IMR-90 (cell line): ENCODE results near the gene SNTA1. TPM values are rescaled to one million over a fixed set of nuclear protein-coding genes. Genes with fewer than 3 reads are reported as not detected.

Experiments used
- ATAC-seq: fragments of 200-7000 bp; cut with Tn5 transposase; 2 replicates; pipeline ENCODE4 v1.9.1; 2020; ENCODE audit warnings: low read depth, mild to moderate bottlenecking, moderate library complexity
- BruUV-seq: library from RNA; stranded (reverse); fragments of 400-500 nt; replicated peaks from 2 replicates; lab custom pipeline; 2021; lab: Mats Ljungman, UMichigan
- CTCF ChIA-PET: fragments of 300-600 bp; formaldehyde crosslinking; extraction: SDS; loops from one replicate; lab custom pipeline; 2021; ENCODE audit warnings: antibody characterized with exemption; lab: Yijun Ruan, JAX
- POLR2A ChIA-PET: fragments of 300-600 bp; sonication (Branson Sonifier 250); formaldehyde crosslinking; loops from one replicate; lab custom pipeline; 2022; ENCODE audit warnings: antibody characterized with exemption; ENCODE audit not compliant: unreplicated experiment; lab: Charles Lee
- DNase-seq: peaks from one replicate; pipeline ENCODE4 v3.0.0; 2013
- H2AFZ ChIP-seq: replicated peaks from 2 replicates; pipeline ENCODE3; 2013; ENCODE audit warnings: low read length, mild to moderate bottlenecking; ENCODE audit not compliant: poor library complexity
- H2AK5ac ChIP-seq: 2 replicates; pipeline ENCODE4 v1.6.1; 2013; ENCODE audit warnings: low read depth, low read length, inconsistent platforms
- H2AK9ac ChIP-seq: replicated peaks from 2 replicates; pipeline ENCODE3; 2013; ENCODE audit warnings: mild to moderate bottlenecking, low read depth, low read length, moderate library complexity; ENCODE audit not compliant: poor library complexity
- H2BK120ac ChIP-seq: 2 replicates; pipeline ENCODE4 v1.6.1; 2013; ENCODE audit warnings: low read depth, low read length, inconsistent platforms
- H2BK15ac ChIP-seq: 3 replicates; pipeline ENCODE4 v1.6.1; 2013; ENCODE audit warnings: low read depth, low read length, inconsistent platforms
- H2BK20ac ChIP-seq: 2 replicates; pipeline ENCODE4 v1.6.1; 2013; ENCODE audit warnings: low read depth, mild to moderate bottlenecking, inconsistent platforms, low read length, moderate library complexity
- H2BK5ac ChIP-seq: 2 replicates; pipeline ENCODE4 v1.6.1; 2013; ENCODE audit warnings: mild to moderate bottlenecking, low read depth, low read length, inconsistent platforms; ENCODE audit not compliant: poor library complexity, severe bottlenecking
- H3K14ac ChIP-seq: replicated peaks from 2 replicates; pipeline ENCODE4 v1.6.1; 2013; ENCODE audit warnings: low read depth, low read length, inconsistent platforms
- H3K18ac ChIP-seq: 2 replicates; pipeline ENCODE4 v1.6.1; 2013; ENCODE audit warnings: low read depth, low read length, control low read depth
- H3K23ac ChIP-seq: 2 replicates; pipeline ENCODE4 v1.6.1; 2013; ENCODE audit warnings: low read depth, low read length, inconsistent platforms
- H3K27ac ChIP-seq: 2 replicates; pipeline ENCODE4 v1.5.1; 2013; ENCODE audit warnings: mild to moderate bottlenecking, control low read depth, low read length; ENCODE audit not compliant: insufficient read depth
- H3K27me3 ChIP-seq: 2 replicates; pipeline ENCODE4 v1.6.1; 2013; ENCODE audit warnings: low read length; ENCODE audit not compliant: control insufficient read depth, insufficient read depth
- H3K36me3 ChIP-seq: 2 replicates; pipeline ENCODE4 v1.6.1; 2013; ENCODE audit warnings: low read length, mixed read lengths; ENCODE audit not compliant: control insufficient read depth, insufficient read depth
- H3K4ac ChIP-seq: 2 replicates; pipeline ENCODE4 v1.6.1; 2013; ENCODE audit warnings: low read depth, low read length, inconsistent platforms
- H3K4me1 ChIP-seq: 2 replicates; pipeline ENCODE4 v1.6.1; 2013; ENCODE audit warnings: low read length, mixed read lengths; ENCODE audit not compliant: control insufficient read depth, insufficient read depth
- H3K4me2 ChIP-seq: 2 replicates; pipeline ENCODE4 v1.6.1; 2013; ENCODE audit warnings: low read depth, mild to moderate bottlenecking, control low read depth, low read length, moderate library complexity
- H3K4me3 ChIP-seq: 2 replicates; pipeline ENCODE4 v1.5.1; 2013; ENCODE audit warnings: low read depth, mild to moderate bottlenecking, control low read depth, low read length, moderate library complexity; ENCODE audit not compliant: insufficient read depth
- H3K56ac ChIP-seq: 2 replicates; pipeline ENCODE4 v1.6.1; 2013; ENCODE audit warnings: low read length, inconsistent platforms; ENCODE audit not compliant: insufficient read depth; ENCODE audit errors: extremely low read depth
- H3K79me1 ChIP-seq, 2 experiments: 2 replicates each; pipeline ENCODE4 v1.6.1; 2013; ENCODE audit warnings: low read length in 2 of 2, inconsistent platforms in 1 of 2, low read depth in 1 of 2
- H3K9ac ChIP-seq: 2 replicates; pipeline ENCODE4 v1.6.1; 2013; ENCODE audit warnings: low read depth, low read length, control low read depth
- H3K9me1 ChIP-seq: 2 replicates; pipeline ENCODE4 v1.6.1; 2013; ENCODE audit warnings: low read length, inconsistent platforms; ENCODE audit not compliant: insufficient read depth
- H3K9me3 ChIP-seq: 2 replicates; pipeline ENCODE4 v1.6.1; 2013; ENCODE audit warnings: low read length; ENCODE audit not compliant: control insufficient read depth, insufficient read depth
- H4K20me1 ChIP-seq: 2 replicates; pipeline ENCODE4 v1.6.1; 2013; ENCODE audit warnings: low read length, inconsistent platforms; ENCODE audit not compliant: insufficient read depth
- H4K5ac ChIP-seq: 2 replicates; pipeline ENCODE4 v1.6.1; 2013; ENCODE audit warnings: mild to moderate bottlenecking, low read depth, low read length, control low read depth
- H4K8ac ChIP-seq, 2 experiments: 2 replicates each; pipeline ENCODE4 v1.6.1; 2013; ENCODE audit warnings: low read depth in 2 of 2, low read length in 2 of 2, control low read depth in 1 of 2, inconsistent platforms in 1 of 2
- H4K91ac ChIP-seq: 2 replicates; pipeline ENCODE4 v1.6.1; 2013; ENCODE audit warnings: low read depth, low read length, inconsistent platforms; ENCODE audit not compliant: insufficient read depth
- BHLHE40 ChIP-seq: fragments of 150-350 bp; IDR thresholded peaks from 2 replicates; pipeline ENCODE4 v1.6.1; 2016; ENCODE audit warnings: mild to moderate bottlenecking, low read depth, low read length
- CEBPB ChIP-seq: IDR thresholded peaks from 2 replicates; pipeline ENCODE4 v1.6.1; 2012; ENCODE audit warnings: low read depth, low read length, improper control_type of control experiment
- ELK1 ChIP-seq: fragments of 150-350 bp; IDR thresholded peaks from 2 replicates; pipeline ENCODE4 v1.6.1; 2016; ENCODE audit warnings: low read depth, mild to moderate bottlenecking, low read length, moderate library complexity, borderline replicate concordance
- FOS ChIP-seq: fragments of 150-350 bp; IDR thresholded peaks from 2 replicates; pipeline ENCODE4 v1.6.1; 2016; ENCODE audit warnings: low read depth, low read length
- MAZ ChIP-seq: IDR thresholded peaks from 2 replicates; pipeline ENCODE4 v1.6.1; 2012; ENCODE audit warnings: low read depth, mild to moderate bottlenecking, low read length, improper control_type of control experiment, moderate library complexity, borderline replicate concordance
- MXI1 ChIP-seq: IDR thresholded peaks from 2 replicates; pipeline ENCODE4 v1.6.1; 2012; ENCODE audit warnings: low read depth, mild to moderate bottlenecking, low read length, moderate library complexity, borderline replicate concordance
- NFE2L2 ChIP-seq: fragments of 150-350 bp; IDR thresholded peaks from 2 replicates; pipeline ENCODE4 v1.6.1; 2016; ENCODE audit warnings: low read depth, mild to moderate bottlenecking, low read length
- RAD21 ChIP-seq: IDR thresholded peaks from 2 replicates; pipeline ENCODE4 v1.6.1; 2012; ENCODE audit warnings: low read length, improper control_type of control experiment
- SMC3 ChIP-seq: fragments of 150-350 bp; IDR thresholded peaks from 2 replicates; pipeline ENCODE4 v1.6.1; 2016; ENCODE audit warnings: low read depth, mild to moderate bottlenecking, antibody characterized with exemption, low read length, moderate library complexity
- USF2 ChIP-seq: fragments of 150-350 bp; IDR thresholded peaks from 2 replicates; pipeline ENCODE4 v1.6.1; 2017; ENCODE audit warnings: mild to moderate bottlenecking, antibody characterized with exemption, low read length, low read depth
- WGBS, 2 experiments: methylation state at CpG; one replicate each; pipeline versions ENCODE4 v1.1.5 to v1.1.7; 2013; ENCODE audit warnings: missing lambda C conversion rate in 2 of 2; ENCODE audit not compliant: insufficient read length in 1 of 2; ENCODE audit errors: extremely low coverage in 2 of 2; 5-methylcytosine and 5-hydroxymethylcytosine counted together
- dilution Hi-C: fragments of 300-500 bp; cut with HindIII; formaldehyde crosslinking; loops from one replicate; pipeline ENCODE4 v1.14.3; 2018; ENCODE audit warnings: low sequenced_read_pairs; ENCODE audit not compliant: unreplicated experiment
- in situ Hi-C: fragments of 300-500 bp; cut with MboI; formaldehyde crosslinking; loops from 3 replicates; pipeline ENCODE4 v1.14.3; 2019; ENCODE audit warnings: low sequenced_read_pairs, inconsistent platforms, mixed read lengths
- intact Hi-C: fragments of 100-400 bp; cut with micrococcal nuclease; formaldehyde crosslinking; loops from 2 replicates; pipeline ENCODE4 v1.10.0; 2022
- polyA plus RNA-seq, 3 experiments: library from polyadenylated mRNA; depleted of rRNA; stranded (reverse); fragments of >200 nt; gene quantifications; 2 replicates each; pipeline ENCODE4 v1.2.3, GENCODE V29; 2012; ENCODE audit warnings: low replicate concordance in 1 of 3
- total RNA-seq: library from RNA; depleted of rRNA; stranded (reverse); fragments of >200 nt; gene quantifications from 2 replicates; pipeline ENCODE4 v1.2.3, GENCODE V29; 2012
- TF ChIP-seq, protein P1 (sequence below): conservative IDR thresholded peaks from 2 replicates; pipeline ENCODE4 v1.5.1; 2012; ENCODE audit warnings: mild to moderate bottlenecking, low read depth, low read length, improper control_type of control experiment

Gene SNTA1
- total and polyA plus RNA-seq, 2 of the 4 experiments (the other 2 are of a cell fraction), result 10.6 to 15.4 TPM

DNA sequence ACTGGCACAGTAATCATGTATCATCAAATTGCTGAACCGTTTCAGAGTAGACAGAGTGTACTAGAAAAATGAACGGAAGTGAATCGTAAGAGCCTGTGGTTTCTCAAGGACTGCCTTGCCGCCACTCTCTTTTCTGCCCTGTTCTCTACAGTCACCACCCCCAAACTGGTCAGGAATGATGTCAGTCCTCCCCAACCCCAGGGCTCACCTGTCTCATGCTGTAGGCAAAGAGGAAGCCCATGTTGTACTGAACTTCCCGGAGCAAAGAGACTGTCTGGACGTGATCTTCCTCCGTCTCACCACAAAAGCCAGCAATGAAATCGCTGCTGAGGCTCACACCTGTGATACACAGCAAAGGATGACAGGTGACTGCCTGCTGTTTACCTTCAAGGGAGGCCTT lies 73.3 kb downstream of the SNTA1 start:
- peaks cover 20% of the 10 kb centered on the region for H3K36me3 ChIP-seq
- POLR2A ChIA-PET, result no interaction called here
- no peak for ATAC-seq

More for the DNA sequence above, 73.3 kb downstream of the SNTA1 start:
- in situ Hi-C loops (no loop called here), dilution Hi-C loops (no loop called here), intact Hi-C loops (no loop called here)
- no peak overlapping the region for H3K4me2 ChIP-seq
- no peak overlapping the region for H4K91ac ChIP-seq
- no peak overlapping the region for H2AK9ac ChIP-seq
- no peak overlapping the region for H2BK5ac ChIP-seq
- H3K23ac ChIP-seq, result no peak overlapping the region
- no peak overlapping the region for H3K27ac ChIP-seq
- no peak overlapping the region for H3K4ac ChIP-seq
- no peak overlapping the region for H3K14ac ChIP-seq
- H3K9ac ChIP-seq, result no peak overlapping the region
- peaks cover 14% of the 10 kb centered on the region for H3K9me1 ChIP-seq
- DNase-seq, result no peak
- H3K18ac ChIP-seq, result no peak overlapping the region
- H2AK5ac ChIP-seq, result no peak overlapping the region
- no peak overlapping the region for H4K5ac ChIP-seq
- no peak overlapping the region for H2BK15ac ChIP-seq
- no peak overlapping the region for H4K8ac ChIP-seq
- no peak overlapping the region for H2AFZ ChIP-seq
- peaks cover 9% of the 10 kb centered on the region for H3K4me1 ChIP-seq
- CTCF ChIA-PET, result no interaction called here
- H3K27me3 ChIP-seq, result no peaks in the 10 kb centered on the region
- no peaks in the 10 kb centered on the region for H3K9me3 ChIP-seq
- TF ChIP-seq FOS (no peak), MXI1 (no peak), SMC3 (no peak), BHLHE40 (no peak), RAD21 (no peak), CEBPB (no peak), MAZ (no peak), NFE2L2 (no peak), USF2 (no peak), ELK1 (no peak)
- TF ChIP-seq, protein P1, sequence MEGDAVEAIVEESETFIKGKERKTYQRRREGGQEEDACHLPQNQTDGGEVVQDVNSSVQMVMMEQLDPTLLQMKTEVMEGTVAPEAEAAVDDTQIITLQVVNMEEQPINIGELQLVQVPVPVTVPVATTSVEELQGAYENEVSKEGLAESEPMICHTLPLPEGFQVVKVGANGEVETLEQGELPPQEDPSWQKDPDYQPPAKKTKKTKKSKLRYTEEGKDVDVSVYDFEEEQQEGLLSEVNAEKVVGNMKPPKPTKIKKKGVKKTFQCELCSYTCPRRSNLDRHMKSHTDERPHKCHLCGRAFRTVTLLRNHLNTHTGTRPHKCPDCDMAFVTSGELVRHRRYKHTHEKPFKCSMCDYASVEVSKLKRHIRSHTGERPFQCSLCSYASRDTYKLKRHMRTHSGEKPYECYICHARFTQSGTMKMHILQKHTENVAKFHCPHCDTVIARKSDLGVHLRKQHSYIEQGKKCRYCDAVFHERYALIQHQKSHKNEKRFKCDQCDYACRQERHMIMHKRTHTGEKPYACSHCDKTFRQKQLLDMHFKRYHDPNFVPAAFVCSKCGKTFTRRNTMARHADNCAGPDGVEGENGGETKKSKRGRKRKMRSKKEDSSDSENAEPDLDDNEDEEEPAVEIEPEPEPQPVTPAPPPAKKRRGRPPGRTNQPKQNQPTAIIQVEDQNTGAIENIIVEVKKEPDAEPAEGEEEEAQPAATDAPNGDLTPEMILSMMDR, result no peak
- no peak overlapping the region for H3K56ac ChIP-seq
- BruUV-seq, result no TSS peak
- WGBS, 2 experiments, result no CpG with 5 or more reads among the region's 8 CpGs
- H3K4me3 ChIP-seq, result no peak overlapping the region
- H4K20me1 ChIP-seq, result peaks cover 14% of the 10 kb centered on the region
- no peak overlapping the region for H2BK120ac ChIP-seq
- H3K79me1 ChIP-seq, result peaks cover 0 to 4% of the 10 kb centered on the region in 2 experiments; a peak in 1 of 4 replicates
- H2BK20ac ChIP-seq, result no peak overlapping the region
